GF-D8 (cell line): ENCODE measurements around the gene CFAP77.
"Not testable (repeated sequence)": the region's sequence is repeated elsewhere in the genome, so short reads cannot be mapped to it uniquely, and the experiment has no call there.

ENCODE experiments used
- DNase-seq: peaks from one replicate; lab custom pipeline; 2025; lab: John Stamatoyannopoulos, UW

Gene CFAP77

GRCh38 chr9:132409828-132410528, at the start of gene CFAP77:
TSS of gene CFAP77 (plus strand) at chr9:132410211. CDS start at chr9:132410272, 61 bp downstream.
- DNase-seq = no peak

- no peak for DNase-seq
These were observed 45.9 kb upstream of the CFAP77 start for GRCh38 chr9:132364068-132364467.

GRCh38 chr9:132365986-132366385, 44.0 kb upstream of the CFAP77 start:
- no peak for DNase-seq

GRCh38 chr9:132366481-132366880, 43.5 kb upstream of the CFAP77 start:
- no peak for DNase-seq

GRCh38 chr9:132367613-132368313, 42.2 kb upstream of the CFAP77 start:
- DNase-seq = no peak

- DNase-seq = no peak
These were observed 40.6 kb upstream of the CFAP77 start for GRCh38 chr9:132369421-132369820.

- no peak for DNase-seq
These were observed 39.4 kb upstream of the CFAP77 start for GRCh38 chr9:132370592-132370991.

GRCh38 chr9:132372177-132373095, 37.6 kb upstream of the CFAP77 start:
- DNase-seq = peak; percentile 80

- not testable (repeated sequence) for DNase-seq
These were observed 32.2 kb upstream of the CFAP77 start for GRCh38 chr9:132377769-132378168.

GRCh38 chr9:132378416-132378815, 31.6 kb upstream of the CFAP77 start:
- not testable (repeated sequence) for DNase-seq

GRCh38 chr9:132381966-132382541, 28.0 kb upstream of the CFAP77 start:
- no peak for DNase-seq

GRCh38 chr9:132383462-132383883, 26.5 kb upstream of the CFAP77 start:
- no peak for DNase-seq

- DNase-seq = no peak
These were observed 25.6 kb upstream of the CFAP77 start for GRCh38 chr9:132384376-132384775.

- no peak for DNase-seq
These were observed 22.9 kb upstream of the CFAP77 start for GRCh38 chr9:132387133-132387532.

GRCh38 chr9:132390966-132391365, 19.0 kb upstream of the CFAP77 start:
- DNase-seq = no peak

GRCh38 chr9:132391449-132391848, 18.6 kb upstream of the CFAP77 start:
- DNase-seq = no peak

GRCh38 chr9:132395560-132395959, 14.5 kb upstream of the CFAP77 start:
- no peak for DNase-seq

- no peak for DNase-seq
These were observed 8.2 kb upstream of the CFAP77 start for GRCh38 chr9:132401824-132402223.

- peak; percentile 72 for DNase-seq
These were observed 5.7 kb upstream of the CFAP77 start for GRCh38 chr9:132404228-132404881.

- DNase-seq = peak; percentile 66
These were observed 3.4 kb upstream of the CFAP77 start, which contains the start of gene TTF1 for GRCh38 chr9:132406554-132407122. TSS of gene TTF1 (minus strand) at chr9:132406840. CDS start at chr9:132402821, 4,019 bp downstream.

- DNase-seq = no peak
These were observed 2.8 kb upstream of the CFAP77 start for GRCh38 chr9:132407196-132407595.
